Esophagus muscularis mucosa (tissue), 3 donors: ENCODE results near the gene ZNF532.

ENCODE experiments used
- EP300 ChIP-seq: sonication (generic); formaldehyde crosslinking; IDR thresholded peaks from one replicate; pipeline ENCODE4 v1.6.1; 2017; ENCODE audit warnings: antibody characterized with exemption
- TF ChIP-seq, protein P1 (sequence below), 3 experiments: fragments of 200-600 bp in 2 of 3; fragments of 450-650 bp in 1 of 3; sonication (generic) in 2 of 3; IDR thresholded peaks; one replicate each; pipeline ENCODE4 v1.5.1; 2017 to 2019; ENCODE audit warnings: antibody characterized with exemption in 3 of 3, mild to moderate bottlenecking in 2 of 3, moderate library complexity in 1 of 3

DNA sequence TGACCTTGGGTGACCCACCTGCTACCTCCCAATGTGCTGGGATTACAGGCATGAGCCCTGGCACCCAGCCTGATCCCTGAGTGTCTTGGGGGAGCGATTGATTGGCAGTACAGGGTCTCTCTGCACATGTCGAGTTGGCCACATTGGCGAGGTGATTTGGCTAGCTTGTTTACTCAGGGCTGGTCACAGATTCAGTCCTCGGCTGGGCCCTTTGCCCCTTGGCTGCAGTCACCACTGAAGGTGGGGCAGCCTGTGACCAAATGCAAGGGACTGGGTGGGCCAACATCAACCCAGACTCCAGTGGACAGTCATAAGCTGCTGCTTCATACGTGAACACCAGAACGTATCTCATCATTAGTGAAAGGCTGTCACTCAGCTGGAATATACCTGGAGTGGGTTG lies 114.9 kb downstream of the ZNF532 start:
- TF ChIP-seq, protein P1, sequence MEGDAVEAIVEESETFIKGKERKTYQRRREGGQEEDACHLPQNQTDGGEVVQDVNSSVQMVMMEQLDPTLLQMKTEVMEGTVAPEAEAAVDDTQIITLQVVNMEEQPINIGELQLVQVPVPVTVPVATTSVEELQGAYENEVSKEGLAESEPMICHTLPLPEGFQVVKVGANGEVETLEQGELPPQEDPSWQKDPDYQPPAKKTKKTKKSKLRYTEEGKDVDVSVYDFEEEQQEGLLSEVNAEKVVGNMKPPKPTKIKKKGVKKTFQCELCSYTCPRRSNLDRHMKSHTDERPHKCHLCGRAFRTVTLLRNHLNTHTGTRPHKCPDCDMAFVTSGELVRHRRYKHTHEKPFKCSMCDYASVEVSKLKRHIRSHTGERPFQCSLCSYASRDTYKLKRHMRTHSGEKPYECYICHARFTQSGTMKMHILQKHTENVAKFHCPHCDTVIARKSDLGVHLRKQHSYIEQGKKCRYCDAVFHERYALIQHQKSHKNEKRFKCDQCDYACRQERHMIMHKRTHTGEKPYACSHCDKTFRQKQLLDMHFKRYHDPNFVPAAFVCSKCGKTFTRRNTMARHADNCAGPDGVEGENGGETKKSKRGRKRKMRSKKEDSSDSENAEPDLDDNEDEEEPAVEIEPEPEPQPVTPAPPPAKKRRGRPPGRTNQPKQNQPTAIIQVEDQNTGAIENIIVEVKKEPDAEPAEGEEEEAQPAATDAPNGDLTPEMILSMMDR (IDR thresholded peaks at IDR 0.05), result no peak
- no peak for TF ChIP-seq EP300
